Measurements from ENCODE around the gene ZDHHC14. TPM values are rescaled to one million over a fixed set of nuclear protein-coding genes. Genes with fewer than 3 reads are reported as not detected.

ZDHHC14 gene
- total RNA-seq, 1 experiment from 2014 or later: 3.2 TPM

DNA sequence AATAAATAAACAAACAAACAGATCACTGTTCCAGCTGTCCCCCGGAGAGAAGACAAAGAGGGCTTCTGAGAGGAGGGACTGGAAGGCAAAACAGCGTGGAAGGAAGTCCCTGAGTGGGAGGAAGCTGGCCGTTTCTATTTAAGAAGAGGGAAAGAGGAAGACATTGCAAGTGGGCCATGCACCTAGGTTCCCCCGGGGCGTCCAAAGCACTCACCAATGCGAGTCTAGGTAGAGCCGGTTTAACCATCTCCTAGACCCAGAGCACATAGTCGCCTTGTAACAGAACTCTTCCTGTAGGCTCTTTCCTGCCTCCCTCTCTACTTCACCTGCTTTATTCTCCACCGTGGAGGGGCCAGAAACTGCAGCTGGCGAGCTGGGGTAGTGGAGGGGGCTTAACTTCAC lies 158.4 kb downstream of the ZDHHC14 start:
- intact Hi-C loops (cut with micrococcal nuclease; ENCODE audit: unreplicated experiment): no loop called here
- H3K27me3 ChIP-seq (replicated peaks; ENCODE audit: insufficient read depth, low read depth, low read length, poor library complexity): no peaks in the 10 kb centered on the region
- H3K4me3 ChIP-seq (ENCODE audit: low read depth, low read length, poor library complexity, severe bottlenecking): no peak overlapping the region
- H3K27ac ChIP-seq (ENCODE audit: low read depth, low read length, poor library complexity, severe bottlenecking): no peak overlapping the region
- ChIA-PET POLR2A (ENCODE audit: low non-redundant PET) (no interaction called here), CTCF (no interaction called here)
- H3K4me1 ChIP-seq (ENCODE audit: insufficient read depth, low read length, poor library complexity, severe bottlenecking): peaks cover 12% of the 10 kb centered on the region
- no peak for DNase-seq (ENCODE audit: low spot score)
- H3K9me3 ChIP-seq (ENCODE audit: low read depth, low read length, poor library complexity, severe bottlenecking): no peaks in the 10 kb centered on the region
- no peaks in the 10 kb centered on the region for H3K36me3 ChIP-seq (ENCODE audit: insufficient read depth, low read length, poor library complexity, severe bottlenecking)
- TF ChIP-seq EZH2 (IDR thresholded peaks at IDR 0.05; ENCODE audit: borderline replicate concordance, low read depth, low read length, poor library complexity, severe bottlenecking): no peak
- TF ChIP-seq, protein P1, sequence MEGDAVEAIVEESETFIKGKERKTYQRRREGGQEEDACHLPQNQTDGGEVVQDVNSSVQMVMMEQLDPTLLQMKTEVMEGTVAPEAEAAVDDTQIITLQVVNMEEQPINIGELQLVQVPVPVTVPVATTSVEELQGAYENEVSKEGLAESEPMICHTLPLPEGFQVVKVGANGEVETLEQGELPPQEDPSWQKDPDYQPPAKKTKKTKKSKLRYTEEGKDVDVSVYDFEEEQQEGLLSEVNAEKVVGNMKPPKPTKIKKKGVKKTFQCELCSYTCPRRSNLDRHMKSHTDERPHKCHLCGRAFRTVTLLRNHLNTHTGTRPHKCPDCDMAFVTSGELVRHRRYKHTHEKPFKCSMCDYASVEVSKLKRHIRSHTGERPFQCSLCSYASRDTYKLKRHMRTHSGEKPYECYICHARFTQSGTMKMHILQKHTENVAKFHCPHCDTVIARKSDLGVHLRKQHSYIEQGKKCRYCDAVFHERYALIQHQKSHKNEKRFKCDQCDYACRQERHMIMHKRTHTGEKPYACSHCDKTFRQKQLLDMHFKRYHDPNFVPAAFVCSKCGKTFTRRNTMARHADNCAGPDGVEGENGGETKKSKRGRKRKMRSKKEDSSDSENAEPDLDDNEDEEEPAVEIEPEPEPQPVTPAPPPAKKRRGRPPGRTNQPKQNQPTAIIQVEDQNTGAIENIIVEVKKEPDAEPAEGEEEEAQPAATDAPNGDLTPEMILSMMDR (conservative IDR thresholded peaks at IDR 0.05; ENCODE audit: low read depth, low read length): no peak
- BruUV-seq (replicated peaks): no TSS peak

DNA sequence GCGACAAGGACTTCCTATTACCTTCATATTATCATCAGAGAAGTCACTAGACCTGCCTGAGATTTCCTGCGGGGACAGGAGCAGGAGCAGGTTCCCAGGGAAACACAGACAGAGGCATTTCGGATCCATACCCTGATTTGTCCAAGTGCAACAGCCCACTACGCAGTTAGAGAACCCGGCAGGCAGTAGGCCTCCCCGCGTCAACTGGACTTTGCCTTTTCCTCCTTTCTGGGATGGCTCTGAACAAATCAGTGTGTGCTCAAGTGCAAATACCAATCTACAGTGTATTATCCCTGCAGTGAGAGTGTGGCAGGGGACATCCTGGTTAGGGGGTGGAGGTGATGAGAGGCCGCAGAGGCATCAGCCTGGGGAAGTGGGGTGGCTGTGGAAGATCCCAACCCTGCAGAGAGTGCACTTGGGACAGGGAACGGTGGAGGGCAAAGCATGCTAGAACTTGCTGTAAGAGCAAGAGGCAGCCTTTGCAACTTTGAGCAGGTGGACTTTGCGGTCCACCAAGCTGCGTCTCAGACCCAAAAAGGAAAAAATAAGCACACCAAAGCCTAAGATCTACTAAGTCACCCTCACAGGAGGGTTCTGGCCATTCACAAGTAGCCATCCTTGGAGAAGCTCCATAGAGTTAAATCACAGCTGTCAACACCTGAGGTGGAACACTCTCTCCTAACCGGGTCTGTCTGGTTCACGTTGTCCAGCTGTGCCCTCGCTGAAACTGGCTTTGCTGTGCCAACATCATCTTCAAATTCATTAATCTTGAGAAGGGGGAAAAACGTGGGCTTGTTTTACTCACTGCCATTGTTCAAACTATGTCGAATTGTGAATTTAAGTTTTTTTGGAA lies 159.1 kb downstream of the ZDHHC14 start:
- CTCF ChIA-PET: no interaction called here
- no peaks in the 10 kb centered on the region for H3K9me3 ChIP-seq (ENCODE audit: low read depth, low read length, poor library complexity, severe bottlenecking)
- intact Hi-C loops (cut with micrococcal nuclease; ENCODE audit: unreplicated experiment): no loop called here
- H3K27ac ChIP-seq (ENCODE audit: low read depth, low read length, poor library complexity, severe bottlenecking): no peak overlapping the region
- no peak for TF ChIP-seq EZH2 (IDR thresholded peaks at IDR 0.05; ENCODE audit: borderline replicate concordance, low read depth, low read length, poor library complexity, severe bottlenecking)
- TF ChIP-seq, protein P1 (conservative IDR thresholded peaks at IDR 0.05; ENCODE audit: low read depth, low read length): no peak
- no peak for DNase-seq (ENCODE audit: low spot score)
- H3K4me1 ChIP-seq (ENCODE audit: insufficient read depth, low read length, poor library complexity, severe bottlenecking): peaks cover 11% of the 10 kb centered on the region
- no TSS peak for BruUV-seq (replicated peaks)
- POLR2A ChIA-PET (ENCODE audit: low non-redundant PET): no interaction called here
- H3K27me3 ChIP-seq (replicated peaks; ENCODE audit: insufficient read depth, low read depth, low read length, poor library complexity): no peaks in the 10 kb centered on the region
- no peak overlapping the region for H3K4me3 ChIP-seq (ENCODE audit: low read depth, low read length, poor library complexity, severe bottlenecking)
- H3K36me3 ChIP-seq (ENCODE audit: insufficient read depth, low read length, poor library complexity, severe bottlenecking): no peaks in the 10 kb centered on the region

DNA sequence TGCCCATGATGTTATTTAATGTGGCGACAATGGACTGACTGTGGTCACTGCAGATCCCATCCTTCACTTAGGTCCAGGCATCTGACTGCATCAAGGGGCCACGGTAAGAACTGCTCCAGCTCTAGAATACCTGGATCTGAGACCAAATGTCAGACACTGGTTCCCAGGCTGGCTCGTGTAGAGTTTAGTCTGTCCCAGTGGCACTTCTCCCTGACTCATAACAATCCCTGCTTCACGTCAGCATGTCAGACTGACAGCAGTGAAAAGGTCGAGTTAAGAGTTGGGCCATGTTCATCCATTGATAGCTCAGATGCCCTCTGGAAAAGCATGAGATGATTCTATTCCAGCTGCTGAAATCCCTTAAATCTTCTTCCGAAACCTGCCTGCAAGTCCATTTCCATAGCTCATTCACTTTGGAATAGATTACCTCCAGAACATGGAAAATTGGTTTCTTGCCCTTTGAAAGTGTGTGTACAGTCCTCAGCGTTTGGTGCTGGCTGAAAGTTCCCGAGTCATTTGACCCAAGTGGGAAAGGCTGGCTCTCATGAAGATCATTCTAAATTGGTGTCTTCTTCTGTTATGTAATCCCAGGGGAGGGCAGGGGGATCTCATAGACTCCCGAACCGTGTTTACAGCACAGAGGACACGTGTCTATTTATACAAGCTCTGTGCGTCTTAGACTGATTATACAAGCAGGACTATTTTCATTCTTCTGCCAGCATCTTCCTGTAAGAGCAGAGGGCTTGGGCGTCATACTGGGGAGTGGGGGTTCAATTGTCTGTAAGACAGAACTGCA lies 160.8 kb downstream of the ZDHHC14 start:
- Histone ChIP-seq H3K9me3 (ENCODE audit: low read depth, low read length, poor library complexity, severe bottlenecking) (no peaks in the 10 kb centered on the region), H3K4me3 (ENCODE audit: low read depth, low read length, poor library complexity, severe bottlenecking) (no peak overlapping the region), H3K27ac (ENCODE audit: low read depth, low read length, poor library complexity, severe bottlenecking) (no peak overlapping the region), H3K4me1 (ENCODE audit: insufficient read depth, low read length, poor library complexity, severe bottlenecking) (peaks cover 3% of the 10 kb centered on the region), H3K36me3 (ENCODE audit: insufficient read depth, low read length, poor library complexity, severe bottlenecking) (no peaks in the 10 kb centered on the region), H3K27me3 (replicated peaks; ENCODE audit: insufficient read depth, low read depth, low read length, poor library complexity) (no peaks in the 10 kb centered on the region)
- BruUV-seq (replicated peaks): no TSS peak
- TF ChIP-seq EZH2 (IDR thresholded peaks at IDR 0.05; ENCODE audit: borderline replicate concordance, low read depth, low read length, poor library complexity, severe bottlenecking): no peak
- TF ChIP-seq, protein P1 (conservative IDR thresholded peaks at IDR 0.05; ENCODE audit: low read depth, low read length): no peak
- intact Hi-C loops (cut with micrococcal nuclease; ENCODE audit: unreplicated experiment): no loop called here
- CTCF ChIA-PET: no interaction called here
- POLR2A ChIA-PET (ENCODE audit: low non-redundant PET): interaction anchor here (0.7 kb wide), 1 partner anchor 35 kb away, joined by 3 read pairs; no protein-coding TSS in a partner anchor
- no peak for DNase-seq (ENCODE audit: low spot score)

All from A673 (cell line).